PC-9 (cell line): ENCODE measurements around the gene IDI2. TPM values are rescaled to one million over a fixed set of nuclear protein-coding genes. Genes with fewer than 3 reads are reported as not detected.
A peak's percentile ranks its signal among the peaks of the same experiment; 100 is the strongest.

ENCODE experiments used
- BruUV-seq: library from RNA; stranded (reverse); fragments of 400-500 nt; replicated peaks from 2 replicates; lab custom pipeline; 2021; lab: Mats Ljungman, UMichigan
- CTCF ChIA-PET: fragments of 300-600 bp; sonication (Branson Sonifier 250); formaldehyde crosslinking; loops from one replicate; lab custom pipeline; 2022; ENCODE audit warnings: antibody characterized with exemption; lab: Charles Lee
- POLR2A ChIA-PET: fragments of 300-600 bp; sonication (Branson Sonifier 250); formaldehyde crosslinking; loops from one replicate; lab custom pipeline; 2022; ENCODE audit warnings: antibody characterized with exemption; ENCODE audit not compliant: unreplicated experiment; lab: Charles Lee
- DNase-seq, 2 experiments: peaks; one replicate each; pipeline versions ENCODE4 v3.0.0 to v3.0.0-alpha.2; 2015 to 2022; ENCODE audit warnings: mixed read lengths in 1 of 2
- H2AFZ ChIP-seq: fragments of 200-600 bp; sonication (generic); 2 replicates; pipeline ENCODE4 v1.8.1; 2017; ENCODE audit warnings: antibody characterized with exemption
- H3F3A ChIP-seq: fragments of 200-600 bp; sonication (generic); 2 replicates; pipeline ENCODE4 v1.8.1; 2017; ENCODE audit warnings: antibody characterized with exemption, mild to moderate bottlenecking, low read depth; ENCODE audit not compliant: insufficient read depth
- H3K27ac ChIP-seq: fragments of 200-600 bp; sonication (generic); 2 replicates; pipeline ENCODE4 v1.6.1; 2016; ENCODE audit warnings: mixed run types
- H3K27me3 ChIP-seq: fragments of 200-600 bp; sonication (generic); 2 replicates; pipeline ENCODE4 v1.6.1; 2016; ENCODE audit warnings: low read depth, mixed run types; ENCODE audit not compliant: insufficient read depth
- H3K36me3 ChIP-seq: fragments of 200-600 bp; sonication (generic); 2 replicates; pipeline ENCODE4 v1.6.1; 2016; ENCODE audit warnings: low read depth, mixed run types
- H3K4me1 ChIP-seq: fragments of 200-600 bp; sonication (generic); replicated peaks from 2 replicates; pipeline ENCODE4 v1.6.1; 2016; ENCODE audit warnings: mixed run types; ENCODE audit not compliant: insufficient read depth
- H3K4me2 ChIP-seq: fragments of 200-600 bp; sonication (generic); 2 replicates; pipeline ENCODE4 v1.6.1; 2017; ENCODE audit warnings: mixed run types
- H3K4me3 ChIP-seq: fragments of 200-600 bp; sonication (generic); 2 replicates; pipeline ENCODE4 v1.6.1; 2016; ENCODE audit warnings: mixed run types
- H3K79me2 ChIP-seq: fragments of 200-600 bp; sonication (generic); 2 replicates; pipeline ENCODE4 v1.6.1; 2017; ENCODE audit warnings: low read depth, mixed run types
- H3K9me2 ChIP-seq: fragments of 200-600 bp; sonication (generic); 2 replicates; pipeline ENCODE4 v1.8.1; 2017; ENCODE audit warnings: mild to moderate bottlenecking; ENCODE audit not compliant: insufficient read depth
- H3K9me3 ChIP-seq: fragments of 200-600 bp; sonication (generic); 2 replicates; pipeline ENCODE4 v1.8.1; 2016; ENCODE audit warnings: low read depth; ENCODE audit not compliant: insufficient read depth
- H4K20me1 ChIP-seq: fragments of 200-600 bp; sonication (generic); 2 replicates; pipeline ENCODE4 v1.8.1; 2017; ENCODE audit not compliant: insufficient read depth
- CTCF ChIP-seq: fragments of 200-600 bp; sonication (generic); conservative IDR thresholded peaks from 2 replicates; pipeline ENCODE4 v1.6.1; 2017; ENCODE audit warnings: mixed run types, antibody characterized with exemption, mild to moderate bottlenecking, moderate library complexity
- EZH2 ChIP-seq: fragments of 200-600 bp; sonication (generic); IDR thresholded peaks from 2 replicates; pipeline ENCODE4 v1.8.0; 2017; ENCODE audit warnings: antibody characterized with exemption, low read depth
- intact Hi-C: fragments of 100-400 bp; cut with micrococcal nuclease; formaldehyde crosslinking; loops from one replicate; pipeline ENCODE4 v1.10.0; 2022; ENCODE audit not compliant: unreplicated experiment
- total RNA-seq: library from RNA; stranded (reverse); gene quantifications from 2 replicates; pipeline ENCODE4 v1.2.3, GENCODE V29; 2021

IDI2 gene
- total RNA-seq, 1 experiment from 2014 or later = not detected

DNA sequence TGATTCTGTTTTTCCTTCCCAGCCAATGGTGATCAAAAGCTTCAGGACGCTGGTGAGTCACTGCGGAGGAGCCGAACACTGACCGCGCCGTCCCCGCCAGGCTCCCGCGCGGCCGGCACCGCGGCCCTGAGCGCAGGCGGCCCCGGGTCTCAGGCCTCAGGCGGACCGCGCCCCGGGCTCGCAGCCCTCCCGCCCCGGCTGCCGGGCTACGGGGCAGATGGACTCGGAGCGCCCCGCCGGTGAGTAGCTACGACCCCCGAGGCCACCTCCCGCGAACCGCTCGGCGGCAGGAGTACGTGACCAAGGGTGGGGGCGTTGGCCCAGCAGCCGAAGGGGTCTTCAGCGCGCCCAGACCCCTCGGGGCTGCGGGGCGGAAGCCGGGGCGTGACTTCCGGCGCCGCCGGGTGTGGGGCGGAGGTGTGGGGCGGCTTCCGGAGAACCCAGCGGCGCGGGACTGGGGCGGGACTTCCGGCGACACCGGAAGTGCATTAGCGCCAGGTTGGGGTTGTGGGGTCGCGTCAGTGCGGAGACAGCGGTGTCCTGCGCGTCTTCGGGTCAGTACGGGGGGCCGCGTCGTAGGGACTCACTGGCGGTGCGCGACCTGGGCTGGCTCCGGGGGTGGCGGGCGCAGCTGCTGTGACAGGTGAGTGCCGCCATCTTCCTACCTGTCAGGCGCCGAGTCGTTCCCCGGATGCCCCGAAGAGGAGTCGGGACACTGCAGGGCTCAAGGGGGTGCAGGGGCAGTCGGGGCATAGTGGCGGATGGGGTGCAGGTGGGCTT is 30.9 kb upstream of the IDI2 start, which contains the start of gene WDR37:
Gene WDR37 (plus strand): TSS at position 60 of the 780 bp plus-strand sequence. CDS start 15,771 bp downstream, outside the sequence.
- Histone ChIP-seq H4K20me1 (peaks cover 6% of the 10 kb centered on the region; the same call in 1 of the 2 replicates), H3K4me2 (peak within 1 kb of the TSS; percentile 89), H3K9me2 (no peaks in the 10 kb centered on the region), H3K79me2 (peaks cover 85% of the 10 kb centered on the region), H3K27ac (peak within 1 kb of the TSS; percentile 86), H3K4me1 (peaks cover 21% of the 10 kb centered on the region), H3K4me3 (peak within 1 kb of the TSS; percentile 96), H2AFZ (peak within 1 kb of the TSS; percentile 87), H3K27me3 (no peaks in the 10 kb centered on the region), H3K36me3 (no peaks in the 10 kb centered on the region), H3K9me3 (no peaks in the 10 kb centered on the region), H3F3A (peaks cover 12% of the 10 kb centered on the region; the same call in 1 of the 2 replicates)
- no peak for TF ChIP-seq EZH2
- no peak for TF ChIP-seq CTCF
- DNase-seq = peak; percentile 72 to 80
- intact Hi-C loops = no loop called here
- ChIA-PET POLR2A (no interaction called here), CTCF (no interaction called here)
- BruUV-seq = no TSS peak

GRCh38 chr10:1054684-1055083 is 29.0 kb upstream of the IDI2 start:
- ChIA-PET CTCF (no interaction called here), POLR2A (no interaction called here)
- Histone ChIP-seq H3K9me3 (no peaks in the 10 kb centered on the region), H2AFZ (no peak overlapping the region), H3K36me3 (no peaks in the 10 kb centered on the region), H3K4me1 (peaks cover 35% of the 10 kb centered on the region), H4K20me1 (peaks cover 11% of the 10 kb centered on the region; the same call in 1 of the 2 replicates), H3K27me3 (no peaks in the 10 kb centered on the region), H3K9me2 (no peaks in the 10 kb centered on the region), H3K79me2 (peaks cover 88% of the 10 kb centered on the region), H3K27ac (no peak overlapping the region), H3K4me3 (peak overlapping the region; percentile 96; the same call in 1 of the 2 replicates), H3F3A (peaks cover 18% of the 10 kb centered on the region), H3K4me2 (peak overlapping the region; percentile 89)
- no TSS peak for BruUV-seq
- TF ChIP-seq EZH2 (no peak), CTCF (no peak)
- DNase-seq = no peak
- intact Hi-C loops = no loop called here

DNA sequence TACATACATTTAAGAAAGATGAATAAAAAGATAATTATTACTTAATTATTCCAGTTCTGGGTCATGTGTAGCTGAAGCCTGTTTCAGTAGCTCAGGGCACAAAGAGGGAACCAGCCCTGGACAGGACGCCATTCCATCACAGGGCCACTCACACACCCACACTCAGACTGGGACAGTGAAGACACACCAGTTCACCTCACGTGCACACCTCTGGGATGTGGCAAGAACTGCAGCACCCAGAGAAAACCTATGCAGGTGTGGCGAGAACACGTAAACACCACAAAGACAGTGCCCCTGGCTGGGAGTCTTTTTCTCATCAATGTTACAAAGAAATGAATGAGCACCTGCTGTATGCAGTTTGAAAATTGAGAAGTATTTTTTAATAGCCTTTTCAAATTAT is 24.9 kb upstream of the IDI2 start:
- no peak for TF ChIP-seq CTCF
- no peak for TF ChIP-seq EZH2
- H3K27ac ChIP-seq = 0 out of 2 replicates have a peak overlapping the region, but pooled peaks have one; percentile 16
- peaks cover 79% of the 10 kb centered on the region for H3K79me2 ChIP-seq
- H3K36me3 ChIP-seq = no peaks in the 10 kb centered on the region
- CTCF ChIA-PET = no interaction called here
- H3K4me3 ChIP-seq = peak overlapping the region; percentile 92
- no TSS peak for BruUV-seq
- no peaks in the 10 kb centered on the region for H3K9me3 ChIP-seq
- H3K9me2 ChIP-seq = no peaks in the 10 kb centered on the region
- DNase-seq = peak; percentile 19 to 40
- POLR2A ChIA-PET = no interaction called here
- no peaks in the 10 kb centered on the region for H3K27me3 ChIP-seq
- H3F3A ChIP-seq = peaks cover 17% of the 10 kb centered on the region
- intact Hi-C loops = no loop called here
- H4K20me1 ChIP-seq = peaks cover 10% of the 10 kb centered on the region; the same call in 1 of the 2 replicates
- no peak overlapping the region for H2AFZ ChIP-seq
- peak overlapping the region; percentile 84 for H3K4me2 ChIP-seq
- peaks cover 28% of the 10 kb centered on the region for H3K4me1 ChIP-seq
